Type B pancreatic cell (in vitro differentiated cells): ENCODE measurements around the gene CCNL1. TPM values are rescaled to one million over a fixed set of nuclear protein-coding genes. Genes with fewer than 3 reads are reported as not detected.

ENCODE experiments used
- DNase-seq: peaks from one replicate; pipeline ENCODE4 v3.0.0; 2021; ENCODE audit warnings: mixed read lengths; ENCODE audit not compliant: unreplicated experiment; ENCODE audit errors: extremely low spot score
- H3K27ac Mint-ChIP-seq: 2 replicates; pipeline ENCODE4 v1.8.0; 2021; ENCODE audit warnings: mild to moderate bottlenecking, mixed read lengths
- H3K27me3 Mint-ChIP-seq: 2 replicates; pipeline ENCODE4 v1.8.0; 2021; ENCODE audit warnings: mixed read lengths
- H3K36me3 Mint-ChIP-seq: 2 replicates; pipeline ENCODE4 v1.8.0; 2021; ENCODE audit warnings: mixed read lengths
- H3K4me1 Mint-ChIP-seq: one replicate; pipeline ENCODE4 v1.8.0; 2021; ENCODE audit warnings: mixed read lengths; ENCODE audit not compliant: unreplicated experiment
- H3K4me3 Mint-ChIP-seq: 2 replicates; pipeline ENCODE4 v1.8.0; 2021; ENCODE audit warnings: mild to moderate bottlenecking, mixed read lengths
- H3K9me3 Mint-ChIP-seq: 2 replicates; pipeline ENCODE4 v1.8.0; 2021; ENCODE audit warnings: mixed read lengths
- total RNA-seq: library from RNA; stranded (reverse); gene quantifications from 2 replicates; pipeline ENCODE4 v1.2.1, GENCODE V29; 2021; ENCODE audit warnings: low replicate concordance
- TF ChIP-seq, protein P1 (sequence below): fragments of 200-600 bp; sonication (generic); conservative IDR thresholded peaks from 2 replicates; pipeline ENCODE4 v1.5.0; 2021; ENCODE audit warnings: antibody characterized with exemption, mild to moderate bottlenecking

CCNL1 gene
- total RNA-seq, 1 donor from 2014 or later: 145 TPM

DNA sequence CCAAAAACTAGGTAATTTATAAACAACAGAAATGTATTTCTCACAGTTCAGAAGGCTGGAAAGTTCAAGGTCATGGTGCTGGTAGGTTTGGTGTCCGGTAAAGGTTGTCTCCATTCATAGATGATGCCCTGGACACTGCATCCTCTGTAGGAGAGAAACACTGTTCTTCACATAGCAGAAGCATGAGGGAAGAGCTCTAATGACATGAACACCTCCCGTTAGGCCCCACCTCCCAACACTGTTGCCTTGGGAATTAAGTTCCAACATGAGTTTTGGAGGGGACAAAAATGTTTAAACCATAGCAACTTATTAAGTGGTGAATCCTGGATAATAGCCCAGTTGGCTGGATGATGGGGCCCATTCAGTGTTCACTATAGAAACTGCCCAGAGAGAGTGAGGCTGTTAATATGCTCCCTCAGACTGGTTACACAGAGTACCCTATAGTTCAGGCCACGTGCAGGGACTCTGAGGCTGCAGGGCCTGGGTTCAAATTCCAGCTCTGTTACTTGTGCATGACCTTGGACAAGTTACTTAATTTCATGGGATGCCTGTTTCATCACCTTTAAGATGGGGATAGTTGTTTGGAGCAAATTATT, 37.0 kb downstream of the CCNL1 start:
- no peak for DNase-seq
- Mint-ChIP-seq H3K4me1 (peaks cover 37% of the 10 kb centered on the region), H3K4me3 (no peak overlapping the region), H3K36me3 (no peaks in the 10 kb centered on the region), H3K9me3 (no peaks in the 10 kb centered on the region), H3K27ac (no peak overlapping the region), H3K27me3 (no peaks in the 10 kb centered on the region)
- TF ChIP-seq, protein P1, sequence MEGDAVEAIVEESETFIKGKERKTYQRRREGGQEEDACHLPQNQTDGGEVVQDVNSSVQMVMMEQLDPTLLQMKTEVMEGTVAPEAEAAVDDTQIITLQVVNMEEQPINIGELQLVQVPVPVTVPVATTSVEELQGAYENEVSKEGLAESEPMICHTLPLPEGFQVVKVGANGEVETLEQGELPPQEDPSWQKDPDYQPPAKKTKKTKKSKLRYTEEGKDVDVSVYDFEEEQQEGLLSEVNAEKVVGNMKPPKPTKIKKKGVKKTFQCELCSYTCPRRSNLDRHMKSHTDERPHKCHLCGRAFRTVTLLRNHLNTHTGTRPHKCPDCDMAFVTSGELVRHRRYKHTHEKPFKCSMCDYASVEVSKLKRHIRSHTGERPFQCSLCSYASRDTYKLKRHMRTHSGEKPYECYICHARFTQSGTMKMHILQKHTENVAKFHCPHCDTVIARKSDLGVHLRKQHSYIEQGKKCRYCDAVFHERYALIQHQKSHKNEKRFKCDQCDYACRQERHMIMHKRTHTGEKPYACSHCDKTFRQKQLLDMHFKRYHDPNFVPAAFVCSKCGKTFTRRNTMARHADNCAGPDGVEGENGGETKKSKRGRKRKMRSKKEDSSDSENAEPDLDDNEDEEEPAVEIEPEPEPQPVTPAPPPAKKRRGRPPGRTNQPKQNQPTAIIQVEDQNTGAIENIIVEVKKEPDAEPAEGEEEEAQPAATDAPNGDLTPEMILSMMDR: no peak

DNA sequence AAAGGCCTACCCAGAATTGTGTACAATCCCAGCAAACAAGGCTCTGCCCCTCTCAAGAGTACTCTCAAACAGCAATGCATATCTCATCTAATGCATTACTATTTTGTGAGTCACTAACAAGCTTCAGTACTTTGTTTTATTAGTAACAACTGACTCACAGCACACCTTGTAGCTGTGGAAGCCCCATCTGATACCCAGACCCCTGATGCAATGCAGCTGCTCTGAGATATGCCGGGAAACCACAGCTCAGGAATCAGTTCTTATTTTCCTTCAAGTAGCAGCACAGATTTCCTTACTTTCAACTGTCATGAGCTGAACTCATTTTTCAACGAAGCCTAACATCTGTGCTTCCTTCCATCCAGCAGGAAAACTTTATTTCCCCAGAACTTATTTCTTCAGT, 37.8 kb downstream of the CCNL1 start:
- H3K27ac Mint-ChIP-seq: peak overlapping the region; percentile 59
- no peak overlapping the region for H3K4me3 Mint-ChIP-seq
- TF ChIP-seq, protein P1: no peak
- H3K27me3 Mint-ChIP-seq: no peaks in the 10 kb centered on the region
- DNase-seq: no peak
- no peaks in the 10 kb centered on the region for H3K9me3 Mint-ChIP-seq
- H3K4me1 Mint-ChIP-seq: peaks cover 31% of the 10 kb centered on the region
- no peaks in the 10 kb centered on the region for H3K36me3 Mint-ChIP-seq

DNA sequence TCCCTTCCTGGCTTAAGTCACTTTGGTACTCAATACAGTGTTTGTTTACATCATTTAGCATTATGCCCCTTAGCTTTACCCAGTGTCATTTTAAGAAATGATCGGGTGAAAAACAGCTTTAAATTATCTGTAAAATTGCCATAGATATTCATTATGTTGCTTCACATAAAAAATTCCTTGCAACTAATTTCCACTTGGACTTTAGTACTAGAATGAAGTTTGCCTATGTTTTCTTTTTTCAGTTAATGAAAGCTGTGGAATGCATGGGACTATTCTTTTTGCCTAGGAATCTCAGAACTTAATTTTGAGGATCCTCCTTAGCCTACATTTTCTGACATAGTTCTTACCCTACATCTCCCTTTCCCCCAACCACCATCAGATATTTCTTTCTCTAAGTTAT, 38.4 kb downstream of the CCNL1 start:
- TF ChIP-seq, protein P1: no peak
- peak overlapping the region; percentile 59 for H3K27ac Mint-ChIP-seq
- H3K36me3 Mint-ChIP-seq: no peaks in the 10 kb centered on the region
- H3K4me3 Mint-ChIP-seq: no peak overlapping the region
- no peaks in the 10 kb centered on the region for H3K9me3 Mint-ChIP-seq
- H3K4me1 Mint-ChIP-seq: peaks cover 31% of the 10 kb centered on the region
- no peaks in the 10 kb centered on the region for H3K27me3 Mint-ChIP-seq
- no peak for DNase-seq

DNA sequence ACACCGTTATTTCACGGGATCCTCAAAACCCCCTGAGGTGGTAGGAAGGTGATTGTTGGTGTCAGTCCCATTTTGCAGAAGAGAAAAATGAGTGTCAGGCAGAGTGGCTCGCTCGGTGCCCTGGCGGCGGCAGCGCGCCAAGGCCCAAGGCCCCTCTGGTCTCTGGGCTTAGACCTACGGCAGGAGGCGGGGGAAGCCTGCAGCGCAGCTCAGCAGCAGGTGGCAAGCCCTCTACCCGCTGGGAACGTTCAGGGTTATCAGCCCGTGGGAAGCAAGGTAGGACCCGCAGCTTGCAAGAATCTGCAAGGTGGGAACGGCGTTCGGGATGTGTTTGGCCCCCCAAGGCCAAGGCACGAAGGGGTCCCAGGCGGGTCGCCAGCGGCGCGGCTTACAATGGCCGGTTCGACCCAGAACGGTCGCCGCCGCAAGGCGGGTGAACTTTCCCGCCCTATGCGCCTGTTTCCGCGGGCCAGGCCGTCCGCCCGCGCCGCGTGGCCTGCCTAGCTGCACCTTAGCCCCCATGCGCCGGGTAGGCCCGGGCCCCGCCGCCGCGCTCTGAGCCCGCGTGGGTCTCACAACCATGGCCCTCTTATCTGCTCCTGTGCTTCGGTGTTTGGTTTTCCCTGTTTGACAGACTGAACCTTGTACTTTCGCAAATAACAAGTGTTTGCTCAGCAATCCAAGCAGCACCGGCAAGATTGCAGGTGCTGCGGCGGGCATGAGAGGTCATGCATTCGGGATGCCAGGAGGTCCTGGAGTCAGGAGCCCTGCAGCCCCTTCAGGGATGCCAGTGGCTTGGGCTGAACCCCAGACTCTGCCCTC, 39.7 kb downstream of the CCNL1 start:
- TF ChIP-seq, protein P1: no peak
- Mint-ChIP-seq H3K9me3 (no peaks in the 10 kb centered on the region), H3K4me1 (peaks cover 32% of the 10 kb centered on the region), H3K4me3 (no peak overlapping the region), H3K36me3 (no peaks in the 10 kb centered on the region), H3K27ac (peak overlapping the region; percentile 54), H3K27me3 (no peaks in the 10 kb centered on the region)
- no peak for DNase-seq

DNA sequence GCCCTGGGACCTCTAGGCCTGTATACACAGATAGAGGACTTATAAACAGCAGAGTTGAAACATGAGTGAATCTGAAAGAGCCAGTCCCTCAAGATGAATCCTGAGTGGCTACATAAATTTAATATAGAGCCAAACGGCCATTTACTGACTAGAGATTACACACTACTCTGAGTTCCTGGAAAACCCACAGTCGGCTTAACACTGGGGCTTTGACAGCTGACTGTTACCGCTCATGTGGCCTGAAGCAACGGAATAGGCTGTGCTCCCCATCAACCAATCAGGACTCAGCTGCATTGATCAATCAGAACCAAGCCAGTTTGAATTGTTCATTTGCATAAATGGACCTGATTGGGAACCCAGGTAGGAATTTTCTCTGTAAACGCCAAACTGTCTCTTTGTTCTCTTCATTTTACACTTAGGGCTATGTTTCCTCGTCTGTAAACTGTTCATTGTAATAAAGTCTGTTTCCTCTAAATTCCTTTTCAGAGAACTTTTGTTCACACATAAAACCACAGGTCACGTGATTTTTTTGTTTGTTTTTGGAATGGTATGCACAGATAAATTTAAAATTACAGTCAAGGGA, 40.5 kb downstream of the CCNL1 start:
- peak overlapping the region; percentile 54 for H3K27ac Mint-ChIP-seq
- H3K36me3 Mint-ChIP-seq: no peaks in the 10 kb centered on the region
- H3K9me3 Mint-ChIP-seq: no peaks in the 10 kb centered on the region
- DNase-seq: no peak
- no peaks in the 10 kb centered on the region for H3K27me3 Mint-ChIP-seq
- TF ChIP-seq, protein P1: no peak
- H3K4me1 Mint-ChIP-seq: peaks cover 34% of the 10 kb centered on the region
- H3K4me3 Mint-ChIP-seq: no peak overlapping the region
